PC-3 (cell line): ENCODE data around the gene PLCB4. TPM values are rescaled to one million over a fixed set of nuclear protein-coding genes. Genes with fewer than 3 reads are reported as not detected.

Source experiments
- ATAC-seq: fragments of 200-7000 bp; cut with Tn5 transposase; 2 replicates; pipeline ENCODE4 v1.9.1; 2020; ENCODE audit warnings: mild to moderate bottlenecking, moderate library complexity
- BruUV-seq: library from RNA; stranded (reverse); fragments of 400-500 nt; replicated peaks from 2 replicates; lab custom pipeline; 2021; lab: Mats Ljungman, UMichigan
- CTCF ChIA-PET: fragments of 300-600 bp; sonication (Branson Sonifier 250); formaldehyde crosslinking; loops from one replicate; lab custom pipeline; 2022; ENCODE audit warnings: antibody characterized with exemption; lab: Charles Lee
- POLR2A ChIA-PET: fragments of 300-600 bp; sonication (Branson Sonifier 250); formaldehyde crosslinking; loops from one replicate; lab custom pipeline; 2022; ENCODE audit warnings: antibody characterized with exemption; ENCODE audit not compliant: unreplicated experiment; lab: Charles Lee
- DNase-seq: peaks from one replicate; pipeline ENCODE4 v3.0.0-alpha.2; 2015
- H2AFZ ChIP-seq: fragments of 300-600 bp; sonication (generic); 2 replicates; pipeline ENCODE4 v1.6.0; 2016; ENCODE audit warnings: antibody characterized with exemption, low read length
- H3F3A ChIP-seq: fragments of 300-600 bp; sonication (generic); one replicate; pipeline ENCODE4 v1.6.0; 2017; ENCODE audit warnings: antibody characterized with exemption, low read length, control low read depth, mild to moderate bottlenecking; ENCODE audit not compliant: unreplicated experiment
- H3K27ac ChIP-seq: fragments of 300-600 bp; sonication (generic); 2 replicates; pipeline ENCODE4 v1.5.1; 2016; ENCODE audit warnings: mild to moderate bottlenecking, low read length
- H3K27me3 ChIP-seq: fragments of 300-600 bp; sonication (generic); 2 replicates; pipeline ENCODE4 v1.6.1; 2016; ENCODE audit warnings: low read length, mixed read lengths
- H3K36me3 ChIP-seq: fragments of 300-600 bp; sonication (generic); 2 replicates; pipeline ENCODE4 v1.6.1; 2016; ENCODE audit warnings: low read depth, mixed run types, low read length, mixed read lengths
- H3K4me1 ChIP-seq: fragments of 300-600 bp; sonication (generic); 2 replicates; pipeline ENCODE4 v1.5.1; 2016; ENCODE audit warnings: low read length; ENCODE audit not compliant: insufficient read depth
- H3K4me2 ChIP-seq: fragments of 300-600 bp; sonication (generic); 2 replicates; pipeline ENCODE4 v1.6.0; 2016; ENCODE audit warnings: low read length
- H3K4me3 ChIP-seq: fragments of 300-600 bp; sonication (generic); 2 replicates; pipeline ENCODE4 v1.5.1; 2016; ENCODE audit warnings: mild to moderate bottlenecking, low read length, mixed read lengths
- H3K79me2 ChIP-seq: fragments of 300-600 bp; sonication (generic); 2 replicates; pipeline ENCODE4 v1.6.1; 2017; ENCODE audit warnings: low read length, mixed read lengths
- H3K9ac ChIP-seq: fragments of 300-600 bp; sonication (generic); 2 replicates; pipeline ENCODE4 v1.6.0; 2016; ENCODE audit warnings: mild to moderate bottlenecking, low read length
- H3K9me2 ChIP-seq: fragments of 300-600 bp; sonication (generic); replicated peaks from 2 replicates; pipeline ENCODE4 v1.6.1; 2016; ENCODE audit warnings: mixed run types, low read length, mixed read lengths
- H3K9me3 ChIP-seq: fragments of 300-600 bp; sonication (generic); 2 replicates; pipeline ENCODE4 v1.6.1; 2016; ENCODE audit warnings: low read length, mixed read lengths
- H4K20me1 ChIP-seq: fragments of 300-600 bp; sonication (generic); 2 replicates; pipeline ENCODE4 v1.6.1; 2016; ENCODE audit warnings: low read length, mixed read lengths
- EZH2 ChIP-seq: fragments of 300-600 bp; sonication (generic); IDR thresholded peaks from one replicate; pipeline ENCODE4 v1.6.1; 2017; ENCODE audit warnings: antibody characterized with exemption, mild to moderate bottlenecking, low read length; ENCODE audit not compliant: unreplicated experiment
- EZH2phosphoT487 ChIP-seq: fragments of 300-600 bp; sonication (generic); IDR thresholded peaks from 2 replicates; pipeline ENCODE4 v1.6.1; 2018; ENCODE audit warnings: mild to moderate bottlenecking, antibody characterized with exemption, low read length, borderline replicate concordance
- intact Hi-C: fragments of 100-400 bp; cut with micrococcal nuclease; formaldehyde crosslinking; loops from 2 replicates; pipeline ENCODE4 v1.9.0; 2023
- total RNA-seq: library from RNA; depleted of rRNA; stranded (reverse); fragments of >200 nt; gene quantifications from 2 replicates; pipeline ENCODE4 v1.2.3, GENCODE V29; 2014
- TF ChIP-seq, protein P1 (sequence below): fragments of 300-600 bp; sonication (generic); conservative IDR thresholded peaks from 2 replicates; pipeline ENCODE4 v1.5.1; 2017; ENCODE audit warnings: antibody characterized with exemption, low read depth, mild to moderate bottlenecking, low read length

Gene PLCB4
- total RNA-seq, 1 experiment from 2014 or later = 25.4 TPM

- H3K27me3 ChIP-seq = no peaks in the 10 kb centered on the region
- POLR2A ChIA-PET = no interaction called here
- no peaks in the 10 kb centered on the region for H3K4me1 ChIP-seq
- H2AFZ ChIP-seq = no peak overlapping the region
- H3K9me2 ChIP-seq = no peaks in the 10 kb centered on the region
- ATAC-seq (no peak), DNase-seq (no peak)
- no TSS peak for BruUV-seq
- CTCF ChIA-PET = no interaction called here
- no peak overlapping the region for H3K4me3 ChIP-seq
- 0 out of 2 replicates have a peak, but pooled peaks cover 16% of the 10 kb centered on the region for H3K9me3 ChIP-seq
- no peaks in the 10 kb centered on the region for H3F3A ChIP-seq
- H3K79me2 ChIP-seq = no peaks in the 10 kb centered on the region
- peaks cover 25% of the 10 kb centered on the region; the same call in 1 of the 2 replicates for H3K36me3 ChIP-seq
- no peak for TF ChIP-seq EZH2phosphoT487
- TF ChIP-seq, protein P1, sequence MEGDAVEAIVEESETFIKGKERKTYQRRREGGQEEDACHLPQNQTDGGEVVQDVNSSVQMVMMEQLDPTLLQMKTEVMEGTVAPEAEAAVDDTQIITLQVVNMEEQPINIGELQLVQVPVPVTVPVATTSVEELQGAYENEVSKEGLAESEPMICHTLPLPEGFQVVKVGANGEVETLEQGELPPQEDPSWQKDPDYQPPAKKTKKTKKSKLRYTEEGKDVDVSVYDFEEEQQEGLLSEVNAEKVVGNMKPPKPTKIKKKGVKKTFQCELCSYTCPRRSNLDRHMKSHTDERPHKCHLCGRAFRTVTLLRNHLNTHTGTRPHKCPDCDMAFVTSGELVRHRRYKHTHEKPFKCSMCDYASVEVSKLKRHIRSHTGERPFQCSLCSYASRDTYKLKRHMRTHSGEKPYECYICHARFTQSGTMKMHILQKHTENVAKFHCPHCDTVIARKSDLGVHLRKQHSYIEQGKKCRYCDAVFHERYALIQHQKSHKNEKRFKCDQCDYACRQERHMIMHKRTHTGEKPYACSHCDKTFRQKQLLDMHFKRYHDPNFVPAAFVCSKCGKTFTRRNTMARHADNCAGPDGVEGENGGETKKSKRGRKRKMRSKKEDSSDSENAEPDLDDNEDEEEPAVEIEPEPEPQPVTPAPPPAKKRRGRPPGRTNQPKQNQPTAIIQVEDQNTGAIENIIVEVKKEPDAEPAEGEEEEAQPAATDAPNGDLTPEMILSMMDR = no peak
- no peak for TF ChIP-seq EZH2
- no peak overlapping the region for H3K4me2 ChIP-seq
- no peak overlapping the region for H3K27ac ChIP-seq
- H4K20me1 ChIP-seq = no peaks in the 10 kb centered on the region
- intact Hi-C loops = no loop called here
- no peak overlapping the region for H3K9ac ChIP-seq
Observed at GRCh38 chr20:9131841-9132240, 63.0 kb downstream of the PLCB4 start.

- ChIA-PET CTCF (no interaction called here), POLR2A (no interaction called here)
- DNase-seq (no peak), ATAC-seq (no peak)
- no peak overlapping the region for H2AFZ ChIP-seq
- H3K4me1 ChIP-seq = no peaks in the 10 kb centered on the region
- no peaks in the 10 kb centered on the region for H3K27me3 ChIP-seq
- intact Hi-C loops = no loop called here
- peaks cover 32% of the 10 kb centered on the region; the same call in 1 of the 2 replicates for H3K36me3 ChIP-seq
- H3F3A ChIP-seq = no peaks in the 10 kb centered on the region
- H3K4me2 ChIP-seq = no peak overlapping the region
- H4K20me1 ChIP-seq = no peaks in the 10 kb centered on the region
- no peak overlapping the region for H3K9ac ChIP-seq
- H3K4me3 ChIP-seq = no peak overlapping the region
- no peaks in the 10 kb centered on the region for H3K9me2 ChIP-seq
- no peak overlapping the region for H3K27ac ChIP-seq
- 0 out of 2 replicates have a peak, but pooled peaks cover 16% of the 10 kb centered on the region for H3K9me3 ChIP-seq
- no TSS peak for BruUV-seq
- H3K79me2 ChIP-seq = no peaks in the 10 kb centered on the region
- no peak for TF ChIP-seq EZH2phosphoT487
- TF ChIP-seq EZH2 = no peak
- TF ChIP-seq, protein P1 = no peak
Observed at GRCh38 chr20:9134346-9134745, 65.5 kb downstream of the PLCB4 start.

DNA sequence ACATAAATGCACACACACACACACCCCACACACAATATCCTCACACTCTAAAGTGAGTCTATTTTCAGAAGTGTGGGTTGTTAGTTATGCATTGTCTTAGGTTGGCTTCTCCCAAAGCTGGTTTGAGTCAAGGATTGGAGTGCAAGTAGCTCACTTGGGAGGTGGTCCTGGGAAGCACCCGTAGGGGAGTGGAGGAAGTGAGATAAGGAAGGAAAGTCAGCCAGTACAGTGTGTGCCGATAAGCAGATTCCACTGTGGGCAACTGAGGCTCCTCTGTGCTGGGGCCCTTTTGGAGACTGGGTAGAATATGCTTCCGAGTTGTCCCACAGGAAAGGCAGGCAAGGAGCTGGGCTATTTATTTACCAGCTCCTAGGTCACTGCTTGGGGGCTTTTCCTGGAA is 67.2 kb downstream of the PLCB4 start:
- POLR2A ChIA-PET = no interaction called here
- ATAC-seq (no peak), DNase-seq (no peak)
- Histone ChIP-seq H3K27me3 (no peaks in the 10 kb centered on the region), H3F3A (no peaks in the 10 kb centered on the region), H3K9me3 (0 out of 2 replicates have a peak, but pooled peaks cover 9% of the 10 kb centered on the region), H3K9me2 (no peaks in the 10 kb centered on the region), H4K20me1 (no peaks in the 10 kb centered on the region), H2AFZ (no peak overlapping the region), H3K36me3 (peaks cover 21% of the 10 kb centered on the region; the same call in 1 of the 2 replicates), H3K79me2 (no peaks in the 10 kb centered on the region), H3K4me1 (no peaks in the 10 kb centered on the region), H3K9ac (no peak overlapping the region), H3K27ac (no peak overlapping the region), H3K4me3 (no peak overlapping the region), H3K4me2 (no peak overlapping the region)
- CTCF ChIA-PET = no interaction called here
- intact Hi-C loops = no loop called here
- TF ChIP-seq, protein P1 = no peak
- TF ChIP-seq EZH2 = no peak
- TF ChIP-seq EZH2phosphoT487 = no peak
- no TSS peak for BruUV-seq
